GM19240 (cell line): Measurements from ENCODE around the gene ZBTB8B.
"Not testable (repeated sequence)": the region's sequence is repeated elsewhere in the genome, so short reads cannot be mapped to it uniquely, and the experiment has no call there.

Experiments used
- DNase-seq: peaks from one replicate; pipeline ENCODE4 v3.0.0; 2011; ENCODE audit warnings: low spot score; ENCODE audit not compliant: insufficient read length

Gene ZBTB8B

DNA sequence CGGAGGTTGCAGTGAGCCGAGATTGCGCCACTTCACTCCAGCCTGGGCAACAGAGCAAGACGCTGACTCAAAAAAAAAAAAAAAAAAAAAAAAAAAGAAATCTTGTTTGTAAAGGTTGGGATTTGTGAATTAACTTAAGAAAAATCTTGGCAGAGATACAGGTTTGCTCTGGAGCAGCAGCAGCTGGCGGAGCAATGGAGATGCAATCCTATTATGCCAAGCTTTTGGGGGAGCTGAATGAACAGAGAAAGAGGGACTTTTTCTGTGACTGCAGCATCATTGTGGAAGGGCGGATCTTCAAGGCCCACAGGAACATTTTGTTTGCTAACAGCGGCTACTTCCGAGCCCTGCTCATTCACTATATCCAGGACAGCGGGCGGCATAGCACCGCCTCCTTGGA lies 5.6 kb downstream of the ZBTB8B start:
- no peak for DNase-seq

DNA sequence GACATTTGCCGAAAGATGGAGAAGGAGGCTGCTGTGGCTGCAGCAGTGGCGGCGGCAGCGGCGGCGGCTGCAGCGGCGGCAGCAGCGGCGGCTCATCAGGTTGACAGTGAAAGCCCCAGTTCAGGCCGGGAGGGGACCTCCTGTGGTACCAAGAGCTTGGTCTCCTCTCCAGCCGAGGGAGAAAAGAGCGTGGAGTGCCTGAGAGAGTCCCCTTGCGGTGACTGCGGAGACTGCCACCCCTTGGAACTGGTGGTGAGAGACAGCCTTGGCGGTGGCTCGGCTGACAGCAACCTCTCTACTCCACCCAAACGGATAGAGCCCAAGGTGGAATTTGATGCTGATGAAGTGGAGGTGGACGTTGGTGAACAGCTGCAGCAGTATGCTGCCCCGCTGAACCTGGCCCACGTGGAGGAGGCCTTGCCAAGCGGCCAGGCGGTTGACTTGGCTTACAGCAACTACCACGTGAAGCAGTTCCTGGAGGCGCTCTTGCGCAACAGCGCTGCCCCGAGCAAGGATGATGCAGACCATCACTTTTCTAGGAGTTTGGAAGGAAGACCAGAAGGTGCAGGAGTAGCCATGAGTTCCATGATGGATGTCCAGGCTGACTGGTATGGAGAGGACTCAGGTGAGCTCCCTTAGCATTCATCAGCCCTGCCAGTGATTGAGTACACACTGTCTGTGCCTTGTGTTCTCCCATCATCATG lies 6.3 kb downstream of the ZBTB8B start:
- no peak for DNase-seq

DNA sequence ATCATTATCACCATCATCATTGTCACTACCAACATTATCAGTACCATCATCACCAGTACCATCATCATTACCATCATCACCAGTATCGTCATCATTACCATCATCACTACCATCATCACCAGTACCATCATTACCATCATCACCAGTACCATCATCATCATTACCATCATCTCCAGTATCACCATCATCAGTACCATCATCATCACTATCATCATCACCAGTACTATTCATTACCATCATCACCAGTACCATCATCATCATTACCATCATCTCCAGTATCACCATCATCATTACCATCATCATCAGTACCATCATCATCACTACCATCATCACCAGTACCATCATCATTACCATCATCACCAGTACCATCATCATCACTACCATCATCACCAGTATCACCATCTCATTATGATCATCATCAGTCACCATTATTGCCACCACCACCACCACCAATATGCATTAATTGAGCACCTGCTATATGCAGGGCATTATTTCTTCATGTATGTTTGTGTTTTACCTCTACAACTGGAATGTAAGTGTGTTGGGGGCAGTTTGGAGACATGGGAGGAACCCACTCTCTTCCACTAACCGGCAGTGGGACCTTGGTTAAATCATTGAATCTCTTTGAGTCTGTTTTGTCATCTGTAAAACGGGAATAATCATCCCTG lies 7.0 kb downstream of the ZBTB8B start:
- DNase-seq: no peak

DNA sequence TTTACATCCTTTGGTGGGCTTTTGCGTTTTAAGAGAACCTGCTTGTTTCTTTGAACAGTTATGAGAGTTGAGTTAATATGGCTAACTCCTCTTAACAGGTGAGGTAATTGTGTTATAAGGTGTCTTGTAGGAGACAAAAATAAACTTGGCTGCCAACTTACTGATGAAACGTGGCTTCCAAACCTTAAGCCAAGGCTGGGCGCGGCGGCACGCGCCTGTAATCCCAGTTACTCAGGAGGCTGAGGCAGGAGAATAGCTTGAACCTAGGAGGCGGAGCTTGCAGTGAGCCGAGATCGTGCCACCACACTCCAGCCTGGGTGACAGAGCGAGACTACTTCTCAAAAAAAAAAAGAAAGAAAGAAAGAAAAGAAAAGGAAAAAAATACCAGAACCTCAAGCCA lies 8.1 kb downstream of the ZBTB8B start:
- not testable (repeated sequence) for DNase-seq

DNA sequence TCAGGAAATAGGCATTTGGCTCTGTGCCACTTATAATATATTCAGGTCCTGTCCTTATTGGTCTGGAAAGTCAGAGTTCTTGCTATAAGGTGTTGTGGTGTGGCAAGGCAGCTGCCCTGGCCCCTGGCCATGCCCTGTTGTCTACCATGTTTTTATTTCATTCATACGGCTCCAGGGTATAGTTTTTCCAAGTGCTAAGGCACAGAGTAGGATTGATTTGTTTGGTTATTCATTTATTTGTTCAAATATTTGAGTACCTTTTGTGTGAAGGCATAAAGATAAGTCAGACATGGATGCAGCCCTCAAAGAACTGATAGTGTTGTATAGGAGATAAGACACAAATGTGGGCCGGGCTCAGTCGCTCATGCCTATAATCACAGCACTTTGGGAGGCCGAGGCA lies 10.1 kb downstream of the ZBTB8B start:
- no peak for DNase-seq

DNA sequence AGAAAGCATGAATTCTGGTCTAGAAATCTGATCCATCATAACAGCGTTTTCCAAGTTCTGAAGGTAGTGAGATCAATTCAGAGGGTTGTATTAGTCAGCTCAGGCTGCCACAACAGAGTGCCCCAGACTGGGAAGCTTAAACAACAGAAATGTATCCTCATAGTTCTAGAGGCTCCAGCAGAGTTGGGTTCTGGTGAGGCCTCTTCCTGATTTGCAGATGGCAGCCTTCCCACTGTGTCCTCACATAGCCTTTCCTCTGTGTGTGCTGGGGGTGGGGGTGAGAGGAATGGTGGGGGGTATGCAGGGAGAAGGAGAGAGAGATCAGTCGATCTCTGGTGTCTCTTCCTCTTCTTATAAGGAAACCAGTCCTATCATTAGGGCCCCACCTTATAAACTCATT lies 15.1 kb downstream of the ZBTB8B start:
- no peak for DNase-seq

DNA sequence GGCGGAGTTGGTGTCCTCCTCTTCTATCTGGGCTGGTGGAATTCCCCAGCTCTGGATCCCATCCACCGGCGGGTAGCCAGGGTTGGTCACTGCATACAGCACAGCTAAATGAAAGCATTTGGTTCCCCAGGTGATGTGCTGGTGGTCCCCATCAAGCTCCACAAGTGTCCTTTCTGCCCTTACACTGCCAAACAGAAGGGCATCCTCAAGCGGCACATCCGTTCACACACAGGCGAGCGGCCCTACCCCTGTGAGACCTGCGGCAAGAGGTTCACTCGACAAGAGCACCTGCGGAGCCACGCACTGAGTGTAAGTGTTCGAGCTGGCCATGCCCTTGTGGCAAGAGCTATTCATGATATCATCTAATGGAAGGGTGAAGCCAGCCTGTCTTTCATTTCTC lies 15.9 kb downstream of the ZBTB8B start:
- no peak for DNase-seq

DNA sequence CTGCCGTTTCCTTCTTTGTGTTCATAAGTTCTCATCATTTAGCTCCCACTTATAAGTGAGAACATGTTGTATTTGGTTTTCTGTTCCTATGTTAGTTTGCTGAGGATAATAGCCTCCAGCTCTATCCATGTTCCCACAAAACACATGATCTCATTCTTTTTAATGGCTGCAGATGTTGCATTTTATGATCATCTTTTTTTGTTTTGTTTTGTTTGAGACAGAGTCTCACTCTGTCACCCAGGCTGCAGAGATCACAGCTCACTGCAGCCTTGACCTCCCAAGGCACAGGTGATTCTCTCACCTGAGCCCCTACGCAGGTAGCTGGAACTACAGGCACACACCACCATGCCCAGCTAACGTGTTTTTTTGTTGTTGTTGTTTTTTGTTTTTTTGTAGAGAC lies 16.9 kb downstream of the ZBTB8B start:
- DNase-seq: not testable (repeated sequence)

DNA sequence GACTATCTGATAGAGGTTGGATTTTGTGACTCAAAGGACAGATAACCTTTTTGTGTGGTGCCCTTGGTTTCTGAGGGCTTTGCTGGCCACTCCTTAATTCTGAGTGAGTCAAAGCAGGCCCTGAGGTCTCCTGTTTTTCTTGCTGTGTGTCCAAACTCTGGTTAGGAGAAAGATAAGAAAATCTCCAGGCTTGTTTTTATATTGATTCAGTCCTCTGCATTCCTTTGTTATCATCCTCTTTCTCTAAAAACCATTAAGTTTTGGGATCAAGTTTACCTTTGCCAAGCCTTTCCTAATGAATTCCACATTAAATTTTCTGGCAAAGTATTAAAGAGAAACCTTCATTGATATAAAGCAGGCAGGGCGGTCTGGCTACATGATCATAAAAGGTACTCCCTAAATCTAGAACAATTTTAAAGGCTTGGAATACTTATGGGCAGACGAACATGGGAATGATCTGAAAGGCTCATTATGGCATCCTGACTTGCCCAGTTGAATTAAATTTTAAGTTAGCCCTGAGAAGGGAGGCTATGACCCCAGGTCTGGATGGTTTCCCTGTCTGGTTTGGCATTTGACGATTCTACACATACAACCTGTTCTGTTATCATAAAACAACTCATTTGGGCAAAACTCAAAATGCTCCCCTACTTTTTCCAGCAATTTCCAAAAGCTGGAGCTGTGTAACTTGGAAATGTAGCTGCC lies 20.8 kb downstream of the ZBTB8B start:
- no peak for DNase-seq

DNA sequence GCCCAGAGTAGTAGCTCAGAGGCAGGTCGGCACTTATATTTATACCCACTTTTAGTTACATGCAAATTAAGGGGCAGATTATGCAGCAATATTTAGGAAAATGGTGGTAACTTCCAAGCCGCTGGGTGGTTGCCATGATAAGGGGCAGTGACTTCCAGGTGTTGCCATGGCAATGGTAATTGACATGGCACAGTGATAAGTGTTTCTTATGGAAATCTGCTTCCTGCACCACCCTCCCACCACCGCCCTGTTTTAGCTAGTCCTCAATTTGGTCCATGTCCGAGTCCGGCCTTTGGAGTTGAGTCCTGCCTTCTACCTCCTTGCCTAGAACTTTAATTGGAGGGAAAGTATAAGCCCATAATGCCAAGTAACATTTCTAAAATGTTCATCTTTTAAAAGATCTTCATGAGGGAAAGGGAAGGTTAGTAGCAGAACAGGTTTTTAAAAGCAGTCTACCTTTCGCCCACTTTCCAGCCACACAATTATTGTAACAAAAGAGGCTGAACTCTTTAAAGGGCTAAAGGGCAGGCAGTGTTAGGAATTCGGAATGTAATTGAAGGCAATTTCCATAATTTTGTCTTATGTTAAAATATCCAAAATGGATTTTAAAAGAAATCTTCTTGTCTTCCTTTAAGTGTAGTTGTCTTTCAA lies 21.7 kb downstream of the ZBTB8B start:
- no peak for DNase-seq

DNA sequence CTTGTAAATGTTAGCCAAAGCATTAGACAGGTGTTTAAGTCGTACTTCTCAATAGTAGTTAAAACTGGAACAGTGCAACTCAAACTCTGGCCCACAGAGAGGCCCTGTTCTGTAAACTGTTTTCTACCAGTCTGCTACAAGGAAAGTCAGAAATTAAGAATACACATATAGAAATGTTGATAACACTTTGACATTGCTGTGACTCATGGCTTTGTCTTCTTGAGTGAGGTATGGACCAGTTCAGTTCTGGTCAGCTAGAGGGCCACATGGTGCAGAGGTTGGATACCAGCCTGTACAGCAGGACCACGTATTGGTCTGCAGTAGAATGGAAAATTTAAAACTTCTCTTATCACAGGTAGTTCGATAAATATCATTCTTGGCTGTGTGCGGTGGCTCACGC lies 22.3 kb downstream of the ZBTB8B start:
- DNase-seq: no peak

DNA sequence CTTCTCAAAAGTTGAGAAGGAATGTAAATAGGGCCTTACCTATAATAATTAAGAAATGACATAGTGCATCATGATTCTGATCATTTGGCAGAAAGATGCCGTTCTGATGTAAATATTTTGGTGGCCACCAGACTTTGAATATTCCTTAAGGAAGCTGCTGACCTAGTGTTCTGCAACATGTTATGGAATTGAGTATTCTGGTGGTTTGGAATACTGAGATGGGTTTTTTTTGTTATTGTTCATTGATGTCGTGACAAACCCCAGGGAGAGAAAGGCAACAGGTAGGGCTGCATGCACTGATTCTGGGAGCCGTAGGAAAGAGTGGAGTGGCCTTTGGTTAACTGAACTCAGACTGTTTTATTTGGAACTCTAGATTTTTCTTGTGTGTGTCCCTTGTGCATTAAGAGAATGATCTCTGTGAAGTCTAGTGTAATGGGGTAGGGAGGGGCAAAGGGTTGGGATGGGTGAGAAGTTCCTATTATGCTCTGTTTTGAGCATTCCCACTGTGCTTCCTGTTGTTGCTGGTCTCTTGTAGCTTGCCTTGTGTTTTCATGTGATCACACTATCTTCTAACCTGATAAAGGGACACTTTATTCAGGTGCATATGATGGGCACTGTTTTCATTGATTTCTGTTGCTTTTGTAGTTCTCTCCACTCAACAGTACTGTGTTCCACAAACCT lies 25.0 kb downstream of the ZBTB8B start:
- no peak for DNase-seq

DNA sequence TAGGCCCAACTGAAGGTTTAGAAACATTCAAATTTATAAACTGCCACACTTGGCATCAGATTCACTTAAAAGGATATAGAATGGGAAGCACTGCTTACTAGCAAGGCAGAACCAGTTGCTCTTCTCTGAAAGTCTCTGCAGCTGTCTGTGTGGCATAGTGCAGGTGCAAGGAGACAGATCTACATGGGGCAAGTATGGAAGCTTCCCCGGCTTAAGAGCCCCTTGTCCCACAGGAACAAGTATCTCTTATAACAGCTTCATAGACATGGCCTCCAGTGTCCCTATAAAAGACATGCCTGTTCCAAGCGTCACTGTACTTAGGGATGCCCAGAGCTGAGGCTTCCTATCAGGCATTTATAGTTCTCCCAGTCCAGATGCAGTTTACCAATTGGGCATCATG lies 26.5 kb downstream of the ZBTB8B start:
- no peak for DNase-seq

DNA sequence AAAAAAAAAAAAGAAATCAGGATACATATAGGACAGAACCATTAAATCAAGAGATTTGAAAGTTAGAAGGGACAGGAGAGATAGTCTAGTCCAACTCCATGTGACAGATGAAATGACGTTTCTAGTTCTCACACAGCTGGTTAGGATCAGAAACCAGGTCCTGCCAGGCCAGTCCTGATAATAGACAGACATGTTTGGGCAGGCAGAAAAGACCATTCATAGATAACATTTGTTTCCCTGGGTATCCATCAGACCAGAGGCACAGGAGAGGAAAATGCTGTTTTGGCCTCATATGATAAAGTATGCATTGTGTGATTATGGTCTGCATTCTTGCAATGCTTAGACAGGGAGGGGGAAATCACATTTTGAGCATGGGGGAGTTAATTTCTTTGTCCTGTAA lies 29.3 kb downstream of the ZBTB8B start:
- DNase-seq: no peak

DNA sequence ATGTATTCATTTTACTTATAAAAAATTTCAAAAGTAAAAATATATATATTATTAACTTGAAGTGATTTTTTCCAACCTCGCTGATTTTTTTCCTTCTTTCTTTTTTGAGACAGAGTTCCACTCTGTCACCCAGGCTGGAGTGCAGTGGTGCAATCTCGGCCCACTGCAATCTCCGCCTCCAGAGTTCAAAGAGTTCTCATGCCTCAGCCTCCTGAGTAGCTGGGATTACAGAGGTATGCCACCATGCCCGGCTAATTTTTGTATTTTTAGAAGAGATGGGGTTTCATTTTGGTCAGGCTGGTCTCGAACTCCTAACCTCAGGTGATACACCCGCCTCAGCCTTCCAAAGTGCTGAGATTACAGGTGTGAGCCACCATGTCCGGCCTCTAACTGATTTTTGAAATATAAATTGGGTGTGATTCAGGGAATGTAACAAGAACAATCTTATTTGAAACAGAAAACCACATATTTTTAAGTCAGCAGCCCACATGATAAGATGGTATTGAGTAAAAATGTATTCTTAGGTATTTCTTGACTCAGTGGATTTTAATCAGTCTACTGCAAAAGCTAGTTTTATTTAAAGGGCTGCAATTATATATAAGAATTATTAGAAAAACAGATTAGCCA lies 30.0 kb downstream of the ZBTB8B start:
- no peak for DNase-seq

DNA sequence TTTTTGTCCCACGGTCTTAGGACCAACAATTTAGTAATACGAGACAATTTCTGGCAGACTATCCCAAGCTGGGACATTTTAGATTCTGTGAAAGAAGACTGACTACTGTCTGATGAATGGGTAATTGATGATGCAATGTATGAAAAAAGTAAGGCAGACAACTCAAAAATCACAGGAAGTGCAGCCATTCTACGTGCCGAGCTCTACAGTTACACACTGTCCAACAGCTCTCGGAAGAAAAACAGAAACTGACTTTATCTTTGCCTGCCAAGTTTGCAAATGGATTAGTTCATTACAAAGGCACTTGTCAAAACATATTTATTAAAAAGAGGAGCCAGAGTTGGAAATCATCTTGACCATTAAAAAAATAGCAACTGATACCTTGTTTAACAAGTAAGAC lies 31.3 kb downstream of the ZBTB8B start:
- DNase-seq: no peak

DNA sequence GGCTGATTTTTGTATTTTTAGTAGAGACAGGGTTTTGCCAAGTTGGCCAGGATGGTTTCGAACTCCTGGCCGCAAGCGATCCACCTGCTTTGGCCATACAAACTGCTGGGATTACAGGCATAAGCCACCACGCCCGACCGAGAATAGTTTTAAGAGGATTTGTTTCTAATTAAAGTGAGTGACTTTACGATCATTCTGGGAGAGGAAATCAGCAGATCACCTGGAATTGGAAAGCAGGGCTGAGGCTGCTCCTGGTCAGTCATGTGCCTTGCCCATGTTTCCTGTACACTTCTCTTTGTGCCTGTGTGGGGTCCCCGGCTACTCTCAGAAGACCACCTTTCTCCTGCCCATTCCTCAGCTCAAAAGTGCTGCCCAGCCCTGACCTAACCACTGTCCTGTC lies 33.9 kb downstream of the ZBTB8B start:
- DNase-seq: no peak

DNA sequence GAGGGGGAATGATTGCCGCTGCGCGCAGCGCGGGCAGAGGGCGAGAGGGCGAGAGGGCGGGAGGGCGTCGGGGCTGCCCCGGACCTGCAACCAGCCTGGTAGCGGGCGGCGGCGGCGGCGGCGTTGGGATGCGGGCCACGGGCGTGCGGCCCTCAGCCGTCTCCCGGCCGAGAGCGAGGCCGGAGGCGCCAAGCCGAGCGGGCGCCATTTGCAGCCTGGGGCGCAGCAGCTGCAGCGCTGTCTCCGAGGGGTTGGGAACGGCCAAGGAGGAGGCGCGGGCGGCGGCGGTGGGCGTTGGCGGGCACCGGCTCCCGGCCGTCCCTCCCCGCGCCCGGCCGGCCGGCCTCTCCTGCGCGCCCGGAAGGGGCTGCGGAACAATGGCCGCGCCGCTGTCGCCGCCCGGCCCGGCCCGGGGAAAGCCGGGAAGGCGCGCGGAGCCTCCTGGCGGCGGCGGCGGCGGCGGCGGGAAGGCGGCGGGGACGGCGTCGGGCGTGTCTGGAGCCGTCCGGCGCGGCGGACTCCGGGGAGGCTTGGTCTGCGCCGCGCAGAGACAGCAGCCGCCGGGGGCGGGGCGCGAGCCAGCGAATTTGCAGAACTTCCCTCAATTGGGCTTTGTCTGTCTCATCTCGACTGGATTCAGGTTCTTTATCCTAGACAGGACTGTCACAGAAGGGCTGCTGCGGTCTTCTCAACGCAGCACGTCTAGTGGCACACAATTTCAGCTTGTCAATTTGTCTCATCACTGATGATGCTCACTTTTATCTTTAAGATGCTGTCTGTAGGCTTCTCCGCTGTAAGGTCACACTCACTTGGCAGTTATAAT lies 35.7 kb downstream of the ZBTB8B start:
- DNase-seq: peak; percentile 44

DNA sequence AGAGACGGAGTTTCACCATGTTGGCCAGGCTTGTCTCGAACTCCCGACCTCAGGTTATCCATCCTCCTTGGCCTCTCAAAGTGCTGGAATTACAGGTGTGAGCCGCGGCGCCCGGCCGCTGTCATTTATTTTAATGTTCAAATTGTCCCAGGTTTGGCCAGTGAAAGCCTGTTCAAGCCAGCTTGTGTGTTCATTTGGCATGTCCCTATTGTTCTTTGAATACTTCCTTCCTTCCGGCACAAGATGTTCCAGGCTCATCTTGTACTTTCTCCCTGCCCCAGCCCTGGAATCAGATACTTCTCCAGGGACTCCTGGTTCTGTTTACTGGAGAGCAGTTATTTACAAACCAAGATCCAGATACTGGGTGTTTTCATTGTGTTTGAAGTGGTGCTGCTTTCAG lies 37.0 kb downstream of the ZBTB8B start:
- no peak for DNase-seq

DNA sequence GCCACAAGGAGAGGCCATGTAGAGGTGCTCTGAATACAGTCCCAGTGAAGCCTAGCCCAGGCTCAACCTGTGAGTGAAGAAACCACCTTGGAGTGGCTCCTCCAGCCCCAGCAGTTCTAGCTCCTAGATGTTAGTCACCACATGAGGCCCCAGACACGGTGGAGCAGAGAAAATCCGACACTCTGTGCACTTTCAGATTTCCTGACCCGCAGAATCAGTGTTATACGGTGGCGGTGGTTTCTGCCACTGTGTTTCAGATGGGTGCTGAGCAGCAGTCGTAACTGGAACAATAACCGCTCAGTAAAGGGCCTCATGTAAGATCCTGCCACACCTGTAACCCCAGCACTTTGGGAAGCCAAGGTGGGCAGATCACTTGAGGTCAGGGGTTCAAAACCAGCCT lies 38.3 kb downstream of the ZBTB8B start:
- no peak for DNase-seq
